ENCODE data around the gene SH2D4B. TPM values are rescaled to one million over a fixed set of nuclear protein-coding genes. Genes with fewer than 3 reads are reported as not detected.
"Not testable (repeated sequence)": the region's sequence is repeated elsewhere in the genome, so short reads cannot be mapped to it uniquely, and the experiment has no call there.

Gene SH2D4B
- total and polyA plus RNA-seq, 2 of the 13 experiments (the other 11 are each of a cell fraction or from before 2014, with no cell fraction given): not detected

- H4K20me1 ChIP-seq (ENCODE audit: insufficient read depth, low read length): no peaks in the 10 kb centered on the region
- H3K79me2 ChIP-seq (ENCODE audit: insufficient read depth, low read length): no peaks in the 10 kb centered on the region
- FAIRE-seq: no peak
- peaks cover 0 to 2% of the 10 kb centered on the region in 2 experiments; a peak in 3 of 5 replicates for H3K27me3 ChIP-seq (ENCODE audit: control insufficient read depth in 1 of 2, insufficient read depth in 2 of 2, low read length in 2 of 2)
- H3K4me3 ChIP-seq (replicated peaks in 1 of 3; ENCODE audit: insufficient read depth in 1 of 3, low read depth in 2 of 3, low read length in 3 of 3): no peak overlapping the region
- POLR2A ChIA-PET: no interaction called here
- no peak overlapping the region for H2AFZ ChIP-seq (ENCODE audit: low read length)
- H3K36me3 ChIP-seq (replicated peaks in 1 of 2; ENCODE audit: control insufficient read depth in 1 of 2, insufficient read depth in 2 of 2, low read length in 2 of 2): no peaks in the 10 kb centered on the region
- no TSS peak for BruUV-seq (replicated peaks)
- intact Hi-C loops (cut with micrococcal nuclease; ENCODE audit: unreplicated experiment) (loop anchor here (10.0 kb wide), 1 partner anchor 148 kb away; no protein-coding TSS in a partner anchor), in situ Hi-C loops (cut with HindIII; ENCODE audit: extremely low pct_ligation_motif_present, low pct_unique_long_range_greater_than_20kb) (no loop called here)
- H3K4me1 ChIP-seq (ENCODE audit: insufficient read depth, low read length): no peaks in the 10 kb centered on the region
- H3K9me3 ChIP-seq (ENCODE audit: low read length): no peaks in the 10 kb centered on the region
- TF ChIP-seq CEBPZ (IDR thresholded peaks at IDR 0.05; ENCODE audit: low read length) (no peak), SKI (IDR thresholded peaks at IDR 0.05; ENCODE audit: partially characterized antibody) (no peak), KLF13 (CRISPR knock-in tag; IDR thresholded peaks at IDR 0.05) (no peak)
- no peak for ATAC-seq
- no peak overlapping the region for H3K4me2 ChIP-seq (ENCODE audit: low read depth, low read length)
- CTCF ChIA-PET (ENCODE audit: low intra/inter-chr PET ratio, low total read pairs): no interaction called here
- 8% methylated on average over 4 of the region's 4 CpGs for WGBS (ENCODE audit: low lambda C conversion rate)
- no peak overlapping the region for H3K9ac ChIP-seq (ENCODE audit: insufficient read depth, low read depth, low read length)
- H3K27ac ChIP-seq (ENCODE audit: extremely low read length, insufficient read depth, low read length): no peak overlapping the region
- no peak for DNase-seq (ENCODE audit: low spot score)
Measured at GRCh38 chr10:80532571-80532970, 5.1 kb upstream of the SH2D4B start.

GRCh38 chr10:80534059-80534458 is 3.6 kb upstream of the SH2D4B start:
- no CpG with 5 or more reads among the region's 25 CpGs for WGBS (ENCODE audit: low lambda C conversion rate)
- POLR2A ChIA-PET: not testable (repeated sequence)

GRCh38 chr10:80534646-80535045 is 3.1 kb upstream of the SH2D4B start:
- H3K79me2 ChIP-seq (ENCODE audit: insufficient read depth, low read length); H4K20me1 ChIP-seq (ENCODE audit: insufficient read depth, low read length); POLR2A ChIA-PET; H3K4me2 ChIP-seq (ENCODE audit: low read depth, low read length); in situ Hi-C loops (cut with HindIII; ENCODE audit: extremely low pct_ligation_motif_present, low pct_unique_long_range_greater_than_20kb); H3K27ac ChIP-seq (ENCODE audit: extremely low read length, insufficient read depth, low read length); CTCF ChIA-PET (ENCODE audit: low intra/inter-chr PET ratio, low total read pairs); H3K9me3 ChIP-seq (ENCODE audit: low read length); BruUV-seq (replicated peaks); FAIRE-seq; H3K4me3 ChIP-seq (replicated peaks in 1 of 3; ENCODE audit: insufficient read depth in 1 of 3, low read depth in 2 of 3, low read length in 3 of 3); H3K36me3 ChIP-seq (replicated peaks in 1 of 2; ENCODE audit: control insufficient read depth in 1 of 2, insufficient read depth in 2 of 2, low read length in 2 of 2); H3K4me1 ChIP-seq (ENCODE audit: insufficient read depth, low read length); H2AFZ ChIP-seq (ENCODE audit: low read length); DNase-seq (ENCODE audit: low spot score); H3K9ac ChIP-seq (ENCODE audit: insufficient read depth, low read depth, low read length); ATAC-seq: not testable (repeated sequence)
- peaks cover 3 to 12% of the 10 kb centered on the region in 2 experiments; a peak in 3 of 5 replicates for H3K27me3 ChIP-seq (ENCODE audit: control insufficient read depth in 1 of 2, insufficient read depth in 2 of 2, low read length in 2 of 2)
- intact Hi-C loops (cut with micrococcal nuclease; ENCODE audit: unreplicated experiment): loop anchor here (10.0 kb wide), 1 partner anchor 150 kb away; no protein-coding TSS in a partner anchor
- WGBS (ENCODE audit: low lambda C conversion rate): no CpG with 5 or more reads among the region's 30 CpGs

More at GRCh38 chr10:80534059-80534458, 3.6 kb upstream of the SH2D4B start:
- in situ Hi-C loops (cut with HindIII; ENCODE audit: extremely low pct_ligation_motif_present, low pct_unique_long_range_greater_than_20kb); DNase-seq (ENCODE audit: low spot score); H3K9ac ChIP-seq (ENCODE audit: insufficient read depth, low read depth, low read length); FAIRE-seq; H3K9me3 ChIP-seq (ENCODE audit: low read length); H3K79me2 ChIP-seq (ENCODE audit: insufficient read depth, low read length); H3K4me2 ChIP-seq (ENCODE audit: low read depth, low read length); H3K36me3 ChIP-seq (replicated peaks in 1 of 2; ENCODE audit: control insufficient read depth in 1 of 2, insufficient read depth in 2 of 2, low read length in 2 of 2); H3K4me1 ChIP-seq (ENCODE audit: insufficient read depth, low read length); H2AFZ ChIP-seq (ENCODE audit: low read length); H4K20me1 ChIP-seq (ENCODE audit: insufficient read depth, low read length); BruUV-seq (replicated peaks); H3K4me3 ChIP-seq (replicated peaks in 1 of 3; ENCODE audit: insufficient read depth in 1 of 3, low read depth in 2 of 3, low read length in 3 of 3); H3K27ac ChIP-seq (ENCODE audit: extremely low read length, insufficient read depth, low read length); ATAC-seq; CTCF ChIA-PET (ENCODE audit: low intra/inter-chr PET ratio, low total read pairs): not testable (repeated sequence)
- peaks cover 2 to 11% of the 10 kb centered on the region in 2 experiments; a peak in 3 of 5 replicates for H3K27me3 ChIP-seq (ENCODE audit: control insufficient read depth in 1 of 2, insufficient read depth in 2 of 2, low read length in 2 of 2)
- intact Hi-C loops (cut with micrococcal nuclease; ENCODE audit: unreplicated experiment): loop anchor here (10.0 kb wide), 1 partner anchor 149 kb away; no protein-coding TSS in a partner anchor

All from HepG2 (cell line).